Loucy (cell line): ENCODE data around the gene MPC1.

Experiments
- H2AFZ ChIP-seq: fragments of 200-600 bp; sonication (generic); 2 replicates; pipeline ENCODE4 v1.6.0; 2016; ENCODE audit warnings: antibody characterized with exemption, mild to moderate bottlenecking, low read length, moderate library complexity
- H3F3A ChIP-seq: fragments of 200-600 bp; 2 replicates; pipeline ENCODE4 v1.6.0; 2016; ENCODE audit warnings: antibody characterized with exemption, low read depth, mild to moderate bottlenecking
- H3K27me3 ChIP-seq: fragments of 200-600 bp; sonication (generic); 2 replicates; pipeline ENCODE4 v1.6.1; 2014; ENCODE audit warnings: low read length, mild to moderate bottlenecking; ENCODE audit not compliant: insufficient read depth, poor library complexity, severe bottlenecking
- H3K36me3 ChIP-seq: fragments of 200-600 bp; sonication (generic); 2 replicates; pipeline ENCODE4 v1.6.1; 2016; ENCODE audit warnings: low read length; ENCODE audit not compliant: insufficient read depth
- H3K4me1 ChIP-seq: fragments of 200-600 bp; sonication (generic); 2 replicates; pipeline ENCODE4 v1.5.1; 2014; ENCODE audit warnings: low read length, mild to moderate bottlenecking; ENCODE audit not compliant: insufficient read depth, poor library complexity, severe bottlenecking
- H3K4me2 ChIP-seq: fragments of 200-600 bp; sonication (generic); 2 replicates; pipeline ENCODE4 v1.6.0; 2014; ENCODE audit warnings: antibody characterized with exemption, low read length, low read depth, mild to moderate bottlenecking; ENCODE audit not compliant: poor library complexity, severe bottlenecking
- H3K4me3 ChIP-seq: fragments of 200-600 bp; sonication (generic); 2 replicates; pipeline ENCODE4 v1.5.1; 2014; ENCODE audit warnings: low read length, mild to moderate bottlenecking, mixed read lengths; ENCODE audit not compliant: poor library complexity, severe bottlenecking
- H3K79me2 ChIP-seq: fragments of 200-600 bp; sonication (generic); 2 replicates; pipeline ENCODE4 v1.6.1; 2014; ENCODE audit warnings: low read length; ENCODE audit not compliant: insufficient read depth
- H3K9ac ChIP-seq: fragments of 200-600 bp; sonication (generic); 2 replicates; pipeline ENCODE4 v1.6.0; 2014; ENCODE audit warnings: mild to moderate bottlenecking, low read depth, low read length, moderate library complexity; ENCODE audit not compliant: poor library complexity, severe bottlenecking
- H3K9me2 ChIP-seq: fragments of 200-600 bp; sonication (generic); replicated peaks from 2 replicates; pipeline ENCODE4 v1.6.1; 2016; ENCODE audit warnings: low read depth, low read length, mixed read lengths
- H3K9me3 ChIP-seq: fragments of 200-600 bp; sonication (generic); 2 replicates; pipeline ENCODE4 v1.6.1; 2014; ENCODE audit warnings: mild to moderate bottlenecking, antibody characterized with exemption, low read length, low read depth; ENCODE audit not compliant: insufficient read depth
- H4K20me1 ChIP-seq: fragments of 200-600 bp; sonication (generic); 2 replicates; pipeline ENCODE4 v1.6.0; 2014; ENCODE audit warnings: antibody characterized with exemption, low read length, mild to moderate bottlenecking; ENCODE audit not compliant: insufficient read depth, poor library complexity, severe bottlenecking
- EZH2phosphoT487 ChIP-seq: fragments of 200-600 bp; IDR thresholded peaks from 2 replicates; pipeline ENCODE4 v1.6.1; 2018; ENCODE audit warnings: antibody characterized with exemption, mild to moderate bottlenecking, moderate library complexity, borderline replicate concordance
- TF ChIP-seq, protein P1 (sequence below): fragments of 200-600 bp; sonication (generic); conservative IDR thresholded peaks from 2 replicates; pipeline ENCODE4 v1.5.1; 2014; ENCODE audit warnings: mild to moderate bottlenecking, antibody characterized with exemption, low read length

MPC1 gene

GRCh38 chr6:166379103-166379586 is 3.6 kb downstream of the MPC1 start:
- Histone ChIP-seq H3K4me1 (peaks cover 21% of the 10 kb centered on the region), H3K79me2 (peaks cover 16% of the 10 kb centered on the region), H3K9me2 (no peaks in the 10 kb centered on the region), H3K9ac (no peak overlapping the region), H3K4me2 (no peak overlapping the region), H3K4me3 (no peak overlapping the region), H3K36me3 (no peaks in the 10 kb centered on the region), H3K27me3 (no peaks in the 10 kb centered on the region), H3F3A (no peaks in the 10 kb centered on the region), H2AFZ (no peak overlapping the region), H3K9me3 (no peaks in the 10 kb centered on the region), H4K20me1 (peaks cover 8% of the 10 kb centered on the region)
- no peak for TF ChIP-seq EZH2phosphoT487
- TF ChIP-seq, protein P1, sequence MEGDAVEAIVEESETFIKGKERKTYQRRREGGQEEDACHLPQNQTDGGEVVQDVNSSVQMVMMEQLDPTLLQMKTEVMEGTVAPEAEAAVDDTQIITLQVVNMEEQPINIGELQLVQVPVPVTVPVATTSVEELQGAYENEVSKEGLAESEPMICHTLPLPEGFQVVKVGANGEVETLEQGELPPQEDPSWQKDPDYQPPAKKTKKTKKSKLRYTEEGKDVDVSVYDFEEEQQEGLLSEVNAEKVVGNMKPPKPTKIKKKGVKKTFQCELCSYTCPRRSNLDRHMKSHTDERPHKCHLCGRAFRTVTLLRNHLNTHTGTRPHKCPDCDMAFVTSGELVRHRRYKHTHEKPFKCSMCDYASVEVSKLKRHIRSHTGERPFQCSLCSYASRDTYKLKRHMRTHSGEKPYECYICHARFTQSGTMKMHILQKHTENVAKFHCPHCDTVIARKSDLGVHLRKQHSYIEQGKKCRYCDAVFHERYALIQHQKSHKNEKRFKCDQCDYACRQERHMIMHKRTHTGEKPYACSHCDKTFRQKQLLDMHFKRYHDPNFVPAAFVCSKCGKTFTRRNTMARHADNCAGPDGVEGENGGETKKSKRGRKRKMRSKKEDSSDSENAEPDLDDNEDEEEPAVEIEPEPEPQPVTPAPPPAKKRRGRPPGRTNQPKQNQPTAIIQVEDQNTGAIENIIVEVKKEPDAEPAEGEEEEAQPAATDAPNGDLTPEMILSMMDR, result no peak

DNA sequence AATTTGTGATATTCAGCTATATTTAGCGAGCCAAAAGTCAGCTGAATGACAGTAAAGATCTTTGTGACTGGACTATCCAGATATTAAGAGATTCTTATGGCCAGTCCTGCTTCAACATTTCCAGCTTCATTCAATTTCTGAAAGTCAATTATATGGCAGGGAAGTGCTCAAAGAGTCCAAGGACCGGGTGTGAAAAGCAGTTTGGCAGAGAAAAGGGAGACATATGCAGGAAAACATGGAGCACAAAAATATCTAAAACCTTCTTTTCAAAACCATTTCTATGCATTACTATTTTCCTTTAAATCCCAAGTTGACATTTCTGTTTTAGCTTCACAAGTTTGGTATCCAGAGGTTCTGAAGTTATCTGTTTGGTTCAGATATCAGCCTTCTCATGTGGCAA is 5.0 kb downstream of the MPC1 start:
- Histone ChIP-seq H3K4me3 (no peak overlapping the region), H3K9ac (no peak overlapping the region), H3K4me2 (no peak overlapping the region), H3F3A (no peaks in the 10 kb centered on the region), H3K9me2 (no peaks in the 10 kb centered on the region), H3K36me3 (no peaks in the 10 kb centered on the region), H4K20me1 (peaks cover 8% of the 10 kb centered on the region), H3K79me2 (peaks cover 16% of the 10 kb centered on the region), H3K9me3 (no peaks in the 10 kb centered on the region), H3K4me1 (peaks cover 18% of the 10 kb centered on the region), H3K27me3 (no peaks in the 10 kb centered on the region), H2AFZ (no peak overlapping the region)
- TF ChIP-seq EZH2phosphoT487, result no peak
- TF ChIP-seq, protein P1, result no peak

GRCh38 chr6:166375013-166375412 is 7.7 kb downstream of the MPC1 start:
- H3K79me2 ChIP-seq, result peaks cover 4% of the 10 kb centered on the region
- H3F3A ChIP-seq, result no peaks in the 10 kb centered on the region
- no peaks in the 10 kb centered on the region for H3K27me3 ChIP-seq
- no peaks in the 10 kb centered on the region for H3K9me3 ChIP-seq
- H3K9me2 ChIP-seq, result no peaks in the 10 kb centered on the region
- H3K9ac ChIP-seq, result no peak overlapping the region
- no peak overlapping the region for H3K4me3 ChIP-seq
- H4K20me1 ChIP-seq, result peaks cover 3% of the 10 kb centered on the region
- no peak overlapping the region for H2AFZ ChIP-seq
- no peak overlapping the region for H3K4me2 ChIP-seq
- no peaks in the 10 kb centered on the region for H3K36me3 ChIP-seq
- peaks cover 3% of the 10 kb centered on the region for H3K4me1 ChIP-seq
- TF ChIP-seq, protein P1, result no peak
- TF ChIP-seq EZH2phosphoT487, result no peak
